CD4-positive, alpha-beta T cell treated with Interleukin-10 for 1 hour (primary cell): Measurements from ENCODE around the gene CARD14.
A peak's percentile ranks its signal among the peaks of the same experiment; 100 is the strongest.
"Not testable (repeated sequence)": the region's sequence is repeated elsewhere in the genome, so short reads cannot be mapped to it uniquely, and the experiment has no call there.

Source experiments
- DNase-seq: peaks from one replicate; pipeline ENCODE4 v3.0.0-alpha.2; 2020

The CARD14 gene

GRCh38 chr17:80187090-80187489 lies 17.3 kb downstream of the CARD14 start:
- DNase-seq, result no peak

GRCh38 chr17:80187515-80187941 lies 17.7 kb downstream of the CARD14 start:
- DNase-seq, result no peak

- DNase-seq, result no peak
Measured at GRCh38 chr17:80189611-80190010, 19.8 kb downstream of the CARD14 start.

- DNase-seq, result no peak
Measured at GRCh38 chr17:80190716-80191115, 20.9 kb downstream of the CARD14 start.

- DNase-seq, result no peak
Measured at GRCh38 chr17:80191192-80191591, 21.4 kb downstream of the CARD14 start.

- DNase-seq, result no peak
Measured at GRCh38 chr17:80191865-80192661, 22.2 kb downstream of the CARD14 start.

GRCh38 chr17:80195141-80195540 lies 25.3 kb downstream of the CARD14 start:
- no peak for DNase-seq

GRCh38 chr17:80195671-80196529 lies 26.1 kb downstream of the CARD14 start:
- DNase-seq, result peak; percentile 72

- no peak for DNase-seq
Measured at GRCh38 chr17:80196652-80197051, 26.8 kb downstream of the CARD14 start.

GRCh38 chr17:80198144-80198661 lies 28.4 kb downstream of the CARD14 start:
- DNase-seq, result no peak

- DNase-seq, result not testable (repeated sequence)
Measured at GRCh38 chr17:80199295-80199694, 29.5 kb downstream of the CARD14 start.

GRCh38 chr17:80201446-80201845 lies 31.6 kb downstream of the CARD14 start:
- DNase-seq, result no peak

- DNase-seq, result no peak
Measured at GRCh38 chr17:80202197-80202596, 32.4 kb downstream of the CARD14 start.

- no peak for DNase-seq
Measured at GRCh38 chr17:80203471-80203963, 33.7 kb downstream of the CARD14 start.

GRCh38 chr17:80204626-80205468 lies 35.0 kb downstream of the CARD14 start:
- no peak for DNase-seq

GRCh38 chr17:80205811-80206210 lies 36.0 kb downstream of the CARD14 start:
- DNase-seq, result no peak

- no peak for DNase-seq
Measured at GRCh38 chr17:80208050-80208449, 38.2 kb downstream of the CARD14 start.

- DNase-seq, result no peak
Measured at GRCh38 chr17:80209765-80210164, 39.9 kb downstream of the CARD14 start.

GRCh38 chr17:80210348-80211108 lies 40.7 kb downstream of the CARD14 start:
- no peak for DNase-seq

GRCh38 chr17:80212109-80212508 lies 42.3 kb downstream of the CARD14 start:
- DNase-seq, result no peak

- DNase-seq, result no peak
Measured at GRCh38 chr17:80212511-80212910, 42.7 kb downstream of the CARD14 start.
